ENCODE measurements around the gene DAW1.
"Not testable (repeated sequence)": the region's sequence is repeated elsewhere in the genome, so short reads cannot be mapped to it uniquely, and the experiment has no call there.

DAW1 gene

GRCh38 chr2:227921648-227922047 is 50.2 kb downstream of the DAW1 start:
- no peak for DNase-seq

- DNase-seq: no peak
Measured at GRCh38 chr2:227932001-227932400, 60.6 kb downstream of the DAW1 start.

GRCh38 chr2:227932403-227932802 is 61.0 kb downstream of the DAW1 start:
- DNase-seq: no peak

GRCh38 chr2:227933884-227934283 is 62.5 kb downstream of the DAW1 start:
- no peak for DNase-seq

- DNase-seq: not testable (repeated sequence)
Measured at GRCh38 chr2:227936249-227936648, 64.8 kb downstream of the DAW1 start.

- no peak for DNase-seq
Measured at GRCh38 chr2:227939271-227940027, 68.0 kb downstream of the DAW1 start.

GRCh38 chr2:227942021-227942420 is 70.6 kb downstream of the DAW1 start:
- no peak for DNase-seq

GRCh38 chr2:227942965-227943364 is 71.5 kb downstream of the DAW1 start:
- no peak for DNase-seq

GRCh38 chr2:227960317-227960716 is 88.9 kb downstream of the DAW1 start:
- no peak for DNase-seq

- no peak for DNase-seq
Measured at GRCh38 chr2:227971619-227972230, 100.3 kb downstream of the DAW1 start.

GRCh38 chr2:227973241-227973640 is 101.8 kb downstream of the DAW1 start:
- no peak for DNase-seq
